Left lung (tissue), 10 donors: Measurements from ENCODE around the gene ZYX. TPM values are rescaled to one million over a fixed set of nuclear protein-coding genes. Genes with fewer than 3 reads are reported as not detected.
"Not testable (repeated sequence)": the region's sequence is repeated elsewhere in the genome, so short reads cannot be mapped to it uniquely, and the experiment has no call there.

Experiments used
- ATAC-seq: fragments of 200-7000 bp; cut with Tn5 transposase; one replicate; pipeline ENCODE4 v1.9.1; 2020; ENCODE audit warnings: moderate library complexity
- DNase-seq, 4 donors: peaks; one replicate each; pipeline ENCODE4 v3.0.0-alpha.2; 2013 to 2020
- H3K27ac ChIP-seq, 2 donors: fragments of 200-600 bp; sonication (generic) in 1 of 2; one replicate each; pipeline versions ENCODE4 v1.5.0 to v1.8.0; 2020 to 2021
- H3K27me3 ChIP-seq, 2 donors: fragments of 200-600 bp; sonication (generic) in 1 of 2; one replicate each; pipeline versions ENCODE4 v1.5.0 to v1.8.0; 2020 to 2021
- H3K36me3 ChIP-seq, 2 donors: fragments of 200-600 bp; sonication (generic) in 1 of 2; one replicate each; pipeline versions ENCODE4 v1.5.0 to v1.8.0; 2020 to 2021
- H3K4me1 ChIP-seq, 2 donors: fragments of 200-600 bp; one replicate each; pipeline ENCODE4 v1.8.0; 2021
- H3K4me3 ChIP-seq, 2 donors: fragments of 200-600 bp; sonication (generic) in 1 of 2; one replicate each; pipeline versions ENCODE4 v1.5.0 to v1.8.0; 2020 to 2021; ENCODE audit warnings: mild to moderate bottlenecking in 1 of 2
- H3K9me3 ChIP-seq, 2 donors: fragments of 200-600 bp; sonication (generic) in 1 of 2; one replicate each; pipeline versions ENCODE4 v1.5.0 to v1.8.0; 2020 to 2021
- CTCF ChIP-seq, 2 donors: fragments of 200-600 bp; sonication (generic) in 1 of 2; IDR thresholded peaks; one replicate each; pipeline versions ENCODE4 v1.5.0 to v1.8.0; 2021; ENCODE audit warnings: antibody characterized with exemption in 2 of 2
- intact Hi-C, 2 donors: fragments of 100-400 bp; cut with DNase I; formaldehyde crosslinking; loops; one replicate each; pipeline versions ENCODE4 v1.11.2 to v1.14.2; 2022
- polyA plus RNA-seq, 6 donors: library from polyadenylated mRNA; unstranded; fragments of 120-200 nt; gene quantifications; one replicate each; pipeline ENCODE4 v1.2.1, GENCODE V29; 2013; ENCODE audit not compliant: insufficient read length in 6 of 6
- total RNA-seq, 2 donors: library from RNA; stranded (reverse); fragmentation: NEBNext Ultra II Directional; extraction: Animal tissue kit (Norgen Biotek cat#: 25700); gene quantifications; one replicate each; pipeline ENCODE4 v1.2.1, GENCODE V29; 2021
- donor health status: DM: no; HTN: yes; CAD: no.
- donor health status: DM: no; HTN: no; CAD: no.

Gene ZYX
- total and polyA plus RNA-seq, 8 donors, result 117 to 307 (median 182) TPM

- peaks cover 0 to 20% of the 10 kb centered on the region in 2 donors for H3K36me3 ChIP-seq
- no peak for DNase-seq
- H3K27me3 ChIP-seq, result no peaks in the 10 kb centered on the region
- H3K4me1 ChIP-seq, result peaks cover 0 to 7% of the 10 kb centered on the region in 2 donors
- no peak overlapping the region for H3K4me3 ChIP-seq
- no peak for TF ChIP-seq CTCF (IDR thresholded peaks at IDR 0.05)
- H3K27ac ChIP-seq, result no peak overlapping the region
- H3K9me3 ChIP-seq, result no peaks in the 10 kb centered on the region
- ATAC-seq, result no peak
- intact Hi-C loops, result no loop called here
Measured at GRCh38 chr7:143401265-143401664, 20.1 kb downstream of the ZYX start.

- not testable (repeated sequence) for H3K27ac ChIP-seq, ATAC-seq, H3K4me1 ChIP-seq
Measured at GRCh38 chr7:143402233-143402632, 21.1 kb downstream of the ZYX start.

GRCh38 chr7:143405173-143406001, 24.2 kb downstream of the ZYX start:
- ATAC-seq (no peak), DNase-seq (peak in 2 of 4 donors; percentile 94 to 95)
- Histone ChIP-seq H3K36me3 (no peaks in the 10 kb centered on the region), H3K4me3 (no peak overlapping the region), H3K9me3 (no peaks in the 10 kb centered on the region), H3K4me1 (peaks cover 12 to 40% of the 10 kb centered on the region in 2 donors), H3K27ac (peak overlapping the region in 1 of 2 donors; percentile 18), H3K27me3 (peaks cover 0 to 14% of the 10 kb centered on the region in 2 donors)
- no peak for TF ChIP-seq CTCF (IDR thresholded peaks at IDR 0.05)
- intact Hi-C loops, result no loop called here

More at GRCh38 chr7:143402233-143402632, 21.1 kb downstream of the ZYX start:
- DNase-seq, H3K27me3 ChIP-seq, intact Hi-C loops, H3K9me3 ChIP-seq, H3K4me3 ChIP-seq: not testable (repeated sequence)
- peaks cover 0 to 15% of the 10 kb centered on the region in 2 donors for H3K36me3 ChIP-seq

GRCh38 chr7:143406002-143406357, 24.8 kb downstream of the ZYX start:
- ATAC-seq, result no peak
- H3K4me1 ChIP-seq, result peaks cover 12 to 46% of the 10 kb centered on the region in 2 donors
- peaks cover 0 to 14% of the 10 kb centered on the region in 2 donors for H3K27me3 ChIP-seq
- DNase-seq, result no peak
- TF ChIP-seq CTCF (IDR thresholded peaks at IDR 0.05), result no peak
- no peak overlapping the region for H3K27ac ChIP-seq
- H3K9me3 ChIP-seq, result no peaks in the 10 kb centered on the region
- H3K36me3 ChIP-seq, result no peaks in the 10 kb centered on the region
- intact Hi-C loops, result no loop called here
- H3K4me3 ChIP-seq, result no peak overlapping the region

GRCh38 chr7:143407287-143408251, 26.4 kb downstream of the ZYX start:
- no peak for TF ChIP-seq CTCF (IDR thresholded peaks at IDR 0.05)
- no peak for DNase-seq
- Histone ChIP-seq H3K27ac (no peak overlapping the region), H3K36me3 (no peaks in the 10 kb centered on the region), H3K4me3 (peak overlapping the region; percentile 35 to 47), H3K27me3 (peaks cover 0 to 14% of the 10 kb centered on the region in 2 donors), H3K4me1 (peaks cover 12 to 62% of the 10 kb centered on the region in 2 donors), H3K9me3 (no peaks in the 10 kb centered on the region)
- ATAC-seq, result peak; percentile 9
- intact Hi-C loops, result no loop called here
